A673 (cell line): ENCODE results near the gene PPY. TPM values are rescaled to one million over a fixed set of nuclear protein-coding genes. Genes with fewer than 3 reads are reported as not detected.

ENCODE experiments used
- BruUV-seq: library from RNA; stranded (reverse); fragments of 400-500 nt; replicated peaks from 2 replicates; lab custom pipeline; 2021; lab: Mats Ljungman, UMichigan
- CTCF ChIA-PET: fragments of 300-600 bp; sonication (Branson Sonifier 250); formaldehyde crosslinking; loops from one replicate; lab custom pipeline; 2022; ENCODE audit warnings: antibody characterized with exemption; lab: Charles Lee
- POLR2A ChIA-PET: fragments of 300-600 bp; sonication (Branson Sonifier 250); formaldehyde crosslinking; loops from one replicate; lab custom pipeline; 2022; ENCODE audit warnings: antibody characterized with exemption; ENCODE audit not compliant: low non-redundant PET; lab: Charles Lee
- DNase-seq: peaks from one replicate; pipeline ENCODE4 v3.0.0-alpha.2; 2015; ENCODE audit warnings: low spot score
- H3K27ac ChIP-seq: fragments of 200-600 bp; sonication (generic); 2 replicates; pipeline ENCODE4 v1.5.1; 2016; ENCODE audit warnings: mixed run types, low read depth, mild to moderate bottlenecking, mixed read lengths, antibody characterized with exemption, low read length; ENCODE audit not compliant: poor library complexity, severe bottlenecking
- H3K27me3 ChIP-seq: fragments of 200-600 bp; sonication (generic); replicated peaks from 2 replicates; pipeline ENCODE4 v1.6.1; 2017; ENCODE audit warnings: mixed run types, low read depth, mild to moderate bottlenecking, mixed read lengths, antibody characterized with exemption, low read length; ENCODE audit not compliant: insufficient read depth, poor library complexity
- H3K36me3 ChIP-seq: fragments of 200-600 bp; sonication (generic); 2 replicates; pipeline ENCODE4 v1.6.1; 2016; ENCODE audit warnings: mixed run types, mild to moderate bottlenecking, mixed read lengths, antibody characterized with exemption, low read length; ENCODE audit not compliant: insufficient read depth, poor library complexity, severe bottlenecking
- H3K4me1 ChIP-seq: fragments of 200-600 bp; sonication (generic); 2 replicates; pipeline ENCODE4 v1.6.1; 2017; ENCODE audit warnings: mixed run types, mild to moderate bottlenecking, mixed read lengths, antibody characterized with exemption, low read length; ENCODE audit not compliant: insufficient read depth, poor library complexity, severe bottlenecking
- H3K4me3 ChIP-seq: fragments of 200-600 bp; sonication (generic); 2 replicates; pipeline ENCODE4 v1.5.1; 2016; ENCODE audit warnings: low read depth, mixed run types, mild to moderate bottlenecking, mixed read lengths, low read length; ENCODE audit not compliant: poor library complexity, severe bottlenecking
- H3K9me3 ChIP-seq: fragments of 200-600 bp; sonication (generic); 2 replicates; pipeline ENCODE4 v1.6.1; 2016; ENCODE audit warnings: mixed run types, low read depth, mild to moderate bottlenecking, mixed read lengths, antibody characterized with exemption, low read length; ENCODE audit not compliant: poor library complexity, severe bottlenecking
- CTCF ChIP-seq: fragments of 300-800, 200-600 bp; sonication (generic); conservative IDR thresholded peaks from 2 replicates; pipeline ENCODE4 v1.5.1; 2017; ENCODE audit warnings: low read depth, mild to moderate bottlenecking, antibody characterized with exemption, low read length, moderate library complexity, mixed read lengths
- EZH2 ChIP-seq: fragments of 200-600 bp; sonication (generic); IDR thresholded peaks from 2 replicates; pipeline ENCODE4 v1.6.1; 2017; ENCODE audit warnings: borderline replicate concordance, low read depth, mild to moderate bottlenecking, mixed read lengths, antibody characterized with exemption, low read length; ENCODE audit not compliant: poor library complexity, severe bottlenecking
- intact Hi-C: fragments of 100-400 bp; cut with micrococcal nuclease; formaldehyde crosslinking; loops from one replicate; pipeline ENCODE4 v1.10.0; 2022; ENCODE audit not compliant: unreplicated experiment
- total RNA-seq: library from RNA; stranded (reverse); gene quantifications from 2 replicates; pipeline ENCODE4 v1.2.3, GENCODE V29; 2021

Gene PPY
- total RNA-seq, 1 experiment from 2014 or later = not detected

- no peaks in the 10 kb centered on the region for H3K9me3 ChIP-seq
- no peaks in the 10 kb centered on the region for H3K36me3 ChIP-seq
- TF ChIP-seq CTCF (no peak), EZH2 (no peak)
- H3K4me1 ChIP-seq = no peaks in the 10 kb centered on the region
- no peak overlapping the region for H3K4me3 ChIP-seq
- BruUV-seq = no TSS peak
- ChIA-PET CTCF (interaction anchor here (0.7 kb wide), 1 partner anchor 212 kb away, joined by 7 read pairs; no protein-coding TSS in a partner anchor), POLR2A (no interaction called here)
- H3K27ac ChIP-seq = no peak overlapping the region
- no peak for DNase-seq
- intact Hi-C loops = no loop called here
- no peaks in the 10 kb centered on the region for H3K27me3 ChIP-seq
Observed at GRCh38 chr17:43956222-43956621, 13.9 kb upstream of the PPY start.

DNA sequence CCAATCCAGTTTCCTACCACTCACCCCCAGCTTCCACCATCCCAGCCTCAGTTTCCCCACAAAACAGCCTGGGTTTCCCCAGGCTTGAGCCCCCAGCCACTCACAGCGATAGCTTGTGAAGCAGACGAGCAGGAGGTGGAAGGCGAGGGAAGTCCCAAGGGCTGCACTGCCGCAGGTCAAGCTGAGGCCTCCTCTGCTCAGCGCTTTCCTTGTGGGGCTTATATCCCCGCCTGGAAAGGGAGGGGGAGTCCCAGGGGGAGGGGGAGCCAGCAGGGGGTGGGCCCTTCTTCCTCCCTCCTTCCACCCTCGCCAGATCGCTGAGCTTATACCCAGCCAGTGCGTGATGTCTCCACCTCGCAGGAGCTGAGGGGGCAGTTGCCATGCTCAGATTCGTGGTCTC, 11.5 kb upstream of the PPY start, which contains the start of gene PYY:
Gene PYY, minus strand, starts transcription at position 195 of the 400 bp plus-strand sequence. CDS start 457 bp downstream, outside the sequence.
- POLR2A ChIA-PET = no interaction called here
- no TSS peak for BruUV-seq
- Histone ChIP-seq H3K4me3 (no peak within 1 kb of the TSS), H3K27ac (no peak within 1 kb of the TSS), H3K4me1 (no peaks in the 10 kb centered on the region), H3K9me3 (no peaks in the 10 kb centered on the region), H3K27me3 (no peaks in the 10 kb centered on the region), H3K36me3 (no peaks in the 10 kb centered on the region)
- DNase-seq = no peak
- TF ChIP-seq EZH2 (no peak), CTCF (no peak)
- intact Hi-C loops = no loop called here
- CTCF ChIA-PET = no interaction called here

DNA sequence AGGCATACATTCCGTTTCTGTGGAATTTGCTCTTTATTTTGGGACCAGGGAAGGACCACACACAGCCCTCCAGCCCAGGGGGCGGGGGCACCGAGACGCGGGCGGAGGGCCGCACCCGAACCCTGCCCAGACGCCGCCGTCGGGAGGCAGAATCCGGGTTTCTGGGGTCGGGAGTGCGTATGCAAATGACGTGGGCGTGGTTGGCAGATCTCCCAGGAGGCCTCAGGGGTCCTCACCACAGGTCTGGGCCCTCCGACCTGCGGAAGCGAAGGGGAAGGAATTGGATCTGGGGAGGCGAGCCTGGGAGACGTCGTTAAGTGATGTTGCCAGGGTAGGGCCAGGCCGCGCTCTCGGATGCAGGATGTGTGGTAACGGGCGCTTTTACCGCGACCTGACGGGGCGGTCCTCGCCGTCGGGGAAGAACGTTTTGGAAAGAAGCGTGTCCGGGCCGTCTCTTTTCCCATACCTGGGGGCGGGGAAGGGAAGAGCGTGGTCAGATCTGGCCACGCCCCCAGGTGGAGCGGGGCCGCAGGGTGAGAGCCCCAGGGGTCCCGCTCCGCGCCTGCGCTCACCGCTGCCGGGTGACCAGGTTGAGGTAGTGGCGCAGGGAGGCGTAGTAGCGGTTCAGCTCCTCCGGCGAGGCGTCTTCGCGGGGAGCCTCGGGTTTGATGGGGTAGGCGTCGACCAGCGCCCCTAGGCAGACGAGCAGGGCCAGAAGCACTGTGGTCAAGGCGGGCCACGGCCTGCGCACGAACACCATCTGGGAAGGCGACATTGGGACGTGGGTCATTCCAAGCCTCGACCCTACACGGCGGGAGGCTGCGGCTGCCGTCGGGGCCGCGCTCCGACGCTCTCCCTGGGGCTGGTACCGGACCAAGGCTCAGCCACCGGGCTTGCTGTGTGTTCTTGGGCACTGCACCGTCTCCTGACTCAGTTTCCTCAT, 10.7 kb upstream of the PPY start:
- no peaks in the 10 kb centered on the region for H3K9me3 ChIP-seq
- POLR2A ChIA-PET = no interaction called here
- BruUV-seq = no TSS peak
- no peaks in the 10 kb centered on the region for H3K36me3 ChIP-seq
- TF ChIP-seq CTCF = no peak
- no peak for TF ChIP-seq EZH2
- intact Hi-C loops = no loop called here
- no peak overlapping the region for H3K27ac ChIP-seq
- H3K4me1 ChIP-seq = no peaks in the 10 kb centered on the region
- no peaks in the 10 kb centered on the region for H3K27me3 ChIP-seq
- H3K4me3 ChIP-seq = no peak overlapping the region
- CTCF ChIA-PET = no interaction called here
- DNase-seq = no peak
